ENCODE measurements around the gene KCNQ1. TPM values are rescaled to one million over a fixed set of nuclear protein-coding genes. Genes with fewer than 3 reads are reported as not detected.

Gene KCNQ1
- total RNA-seq, 1 experiment from 2014 or later: 2.3 TPM

GRCh38 chr11:2775083-2775625 is 330.3 kb downstream of the KCNQ1 start:
- Mint-ChIP-seq H3K27ac (no peak overlapping the region), H3K27me3 (ENCODE audit: low read depth) (peaks cover 80% of the 10 kb centered on the region), H3K36me3 (ENCODE audit: insufficient read depth in 1 of 3, low read depth in 3 of 3) (no peaks in the 10 kb centered on the region), H3K4me1 (peaks cover 0 to 5% of the 10 kb centered on the region in 2 experiments; a peak in 2 of 4 replicates), H3K9me3 (no peaks in the 10 kb centered on the region), H3K4me3 (no peak overlapping the region)
- H3K27ac ChIP-seq (ENCODE audit: insufficient read length, low read depth, low read length): no peak overlapping the region
- no peaks in the 10 kb centered on the region for H3K9me3 ChIP-seq (ENCODE audit: control insufficient read depth, low read depth, low read length)
- no peak overlapping the region for H3K14ac ChIP-seq (ENCODE audit: insufficient read depth, low read length)
- H2AK5ac ChIP-seq (ENCODE audit: insufficient read length, low read length): no peak overlapping the region
- no peak overlapping the region for H2BK5ac ChIP-seq (ENCODE audit: insufficient read length, low read length)
- H3K56ac ChIP-seq (ENCODE audit: insufficient read length, low read depth, low read length): no peak overlapping the region
- H3K9ac ChIP-seq (ENCODE audit: extremely low read depth, insufficient read length, low read length): no peak overlapping the region
- no peaks in the 10 kb centered on the region for H3K79me2 ChIP-seq (ENCODE audit: insufficient read depth, low read length)
- no peak overlapping the region for H3T11ph ChIP-seq (ENCODE audit: low read length)
- H3K79me1 ChIP-seq (ENCODE audit: insufficient read depth, low read depth, low read length, poor library complexity, severe bottlenecking): no peaks in the 10 kb centered on the region
- H2BK15ac ChIP-seq (ENCODE audit: low read depth, low read length): no peak overlapping the region
- no peaks in the 10 kb centered on the region for H3K23me2 ChIP-seq (ENCODE audit: insufficient read length, low read depth, low read length, poor library complexity, severe bottlenecking)
- DNase-seq: no peak
- no peak overlapping the region for H2BK20ac ChIP-seq (ENCODE audit: low read depth, low read length, poor library complexity, severe bottlenecking)
- no peak overlapping the region for H3K4me2 ChIP-seq (ENCODE audit: insufficient read depth, insufficient read length, low read length)
- no peak overlapping the region for H3K23ac ChIP-seq (ENCODE audit: insufficient read length, low read depth, low read length)
- no peak overlapping the region for H3K4ac ChIP-seq (ENCODE audit: low read depth, low read length)
- H3K18ac ChIP-seq (ENCODE audit: insufficient read length, low read depth, low read length): no peak overlapping the region
- no peak overlapping the region for H4K91ac ChIP-seq (ENCODE audit: insufficient read length, low read depth, low read length)
- H4K8ac ChIP-seq (replicated peaks; ENCODE audit: insufficient read length, low read depth, low read length): no peak overlapping the region
- no peak overlapping the region for H2AFZ ChIP-seq (ENCODE audit: low read length)
- no peak for TF ChIP-seq CTCF (conservative IDR thresholded peaks at IDR 0.05)
- no peak overlapping the region for H4K5ac ChIP-seq (ENCODE audit: insufficient read length, low read depth, low read length)
- H2BK12ac ChIP-seq (ENCODE audit: insufficient read length, low read depth, low read length): no peak overlapping the region
- H2BK120ac ChIP-seq (ENCODE audit: low read depth, low read length, poor library complexity, severe bottlenecking): no peak overlapping the region
- no peaks in the 10 kb centered on the region for H3K4me1 ChIP-seq (ENCODE audit: insufficient read depth, low read length)
- no peaks in the 10 kb centered on the region for H4K20me1 ChIP-seq (ENCODE audit: control insufficient read depth, insufficient read depth, insufficient read length)
- peaks cover 5% of the 10 kb centered on the region; the same call in 1 of the 2 replicates for H3K27me3 ChIP-seq (ENCODE audit: insufficient read depth, low read length)
- no CpG with 5 or more reads among the region's 5 CpGs for WGBS (ENCODE audit: extremely low coverage, insufficient read length, low lambda C conversion rate)

All from H9 (cell line).